ENCODE measurements around the gene MSH5. TPM values are rescaled to one million over a fixed set of nuclear protein-coding genes. Genes with fewer than 3 reads are reported as not detected.

MSH5 gene
- total RNA-seq, result 10 to 100 TPM; 17.6 to 22.0 TPM

GRCh38 chr6:31739639-31740396 is at the start of gene MSH5:
MSH5 (plus strand) TSS chr6:31740005; CDS start chr6:31740467, 462 bp downstream.

GRCh38 chr6:31702819-31703716 is 36.7 kb upstream of the MSH5 start, which contains the start of gene ABHD16A:
ABHD16A (minus strand) TSS chr6:31703324; CDS start chr6:31703281, 43 bp downstream.

DNA sequence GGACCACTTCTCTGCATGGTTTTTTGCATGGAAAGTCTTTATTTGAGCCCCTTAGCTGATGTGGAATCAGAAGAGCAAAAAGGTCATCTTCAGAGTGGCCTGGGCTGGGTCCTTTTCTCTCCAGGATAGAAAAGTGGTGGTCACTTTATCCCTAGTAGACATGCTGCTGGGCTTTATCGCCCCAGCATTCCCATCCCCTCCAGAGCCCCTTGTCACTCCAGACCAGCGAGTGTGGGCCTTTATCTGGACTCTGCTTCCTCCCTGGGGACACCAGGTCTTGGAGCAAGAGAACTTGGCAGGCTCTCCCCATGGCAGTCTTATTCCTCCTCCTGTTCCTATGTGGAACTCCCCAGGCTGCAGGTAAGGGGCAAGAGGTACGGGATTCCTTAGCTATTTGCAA is 33.2 kb upstream of the MSH5 start, which contains the start of gene LY6G6F:
LY6G6F (plus strand) TSS at position 268 of the 400 bp plus-strand sequence; CDS start at position 309, 41 bp downstream.

DNA sequence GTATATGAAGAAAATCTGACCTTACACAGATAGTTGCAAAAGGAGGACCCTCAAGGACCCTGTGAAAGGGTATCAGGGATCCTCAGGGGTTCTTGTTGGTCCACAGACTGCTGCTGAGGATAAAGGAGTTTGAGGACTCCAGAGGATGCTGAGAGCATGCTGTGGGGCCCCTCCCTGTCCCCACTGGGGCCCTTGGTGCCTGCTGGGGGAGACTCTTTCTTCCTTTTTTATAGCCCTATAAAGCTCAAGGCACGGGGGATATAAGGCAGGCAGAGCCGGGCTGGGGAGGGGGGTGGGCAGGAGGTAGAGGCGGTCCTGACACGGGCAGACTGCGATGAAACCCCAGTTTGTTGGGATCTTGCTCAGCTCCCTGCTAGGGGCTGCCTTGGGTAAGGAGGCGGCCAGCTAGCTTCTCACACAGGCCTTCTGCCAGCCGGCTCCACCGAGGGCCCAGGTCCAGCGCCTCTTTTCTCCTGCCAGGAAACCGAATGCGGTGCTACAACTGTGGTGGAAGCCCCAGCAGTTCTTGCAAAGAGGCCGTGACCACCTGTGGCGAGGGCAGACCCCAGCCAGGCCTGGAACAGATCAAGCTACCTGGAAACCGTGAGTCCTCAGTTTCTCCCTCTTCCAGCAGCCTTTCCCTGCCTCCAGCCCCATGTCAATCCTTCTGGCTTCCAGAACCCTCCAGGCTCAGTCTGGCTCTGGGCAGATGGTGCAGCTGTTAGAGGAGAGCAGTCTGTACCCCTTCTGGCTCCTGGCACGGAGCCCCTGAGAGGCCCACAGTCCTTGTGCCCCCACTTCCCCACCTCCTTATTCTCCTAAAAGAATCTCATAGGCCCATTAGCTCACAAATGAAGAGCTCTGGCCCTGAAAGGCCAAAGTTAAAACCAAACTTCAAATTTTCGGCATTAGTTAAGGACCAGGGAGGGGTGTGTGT is 24.5 kb upstream of the MSH5 start, which contains the start of gene LY6G6D:
LY6G6D (plus strand) TSS at position 327 of the 937 bp plus-strand sequence; CDS start at position 335, 8 bp downstream.

GRCh38 chr6:31721351-31722020 is 18.3 kb upstream of the MSH5 start, which contains the start of gene LY6G6C:
LY6G6C (minus strand) TSS chr6:31721746; CDS start chr6:31721679, 67 bp downstream.

DNA sequence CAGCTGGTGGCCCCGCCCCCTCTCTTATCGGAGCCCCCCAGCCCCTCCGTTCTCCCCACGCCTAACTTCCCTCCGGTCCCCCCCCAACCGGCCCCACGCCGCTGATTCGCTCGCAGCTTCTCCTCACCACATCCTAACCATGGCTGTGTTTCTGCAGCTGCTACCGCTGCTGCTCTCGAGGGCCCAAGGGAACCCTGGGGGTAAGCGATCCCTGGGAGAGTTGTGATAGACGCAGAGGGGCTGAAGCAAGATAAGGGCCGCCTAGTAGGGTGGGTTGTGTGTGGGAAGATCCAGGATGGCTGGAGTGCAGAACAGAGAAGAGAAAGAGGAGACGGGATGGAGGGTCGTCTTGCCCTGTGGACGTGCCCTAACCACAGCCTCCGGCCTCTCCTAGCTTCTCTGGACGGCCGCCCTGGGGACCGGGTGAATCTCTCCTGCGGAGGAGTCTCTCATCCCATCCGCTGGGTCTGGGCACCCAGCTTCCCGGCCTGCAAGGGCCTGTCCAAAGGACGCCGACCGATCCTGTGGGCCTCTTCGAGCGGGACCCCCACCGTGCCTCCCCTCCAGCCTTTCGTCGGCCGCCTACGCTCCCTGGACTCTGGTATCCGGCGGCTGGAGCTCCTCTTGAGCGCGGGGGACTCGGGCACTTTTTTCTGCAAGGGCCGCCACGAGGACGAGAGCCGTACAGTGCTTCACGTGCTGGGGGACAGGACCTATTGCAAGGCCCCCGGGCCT is 16.4 kb upstream of the MSH5 start, which contains the start of gene MPIG6B:
MPIG6B (plus strand) TSS at position 129 of the 735 bp plus-strand sequence; CDS start at position 140, 11 bp downstream.

DNA sequence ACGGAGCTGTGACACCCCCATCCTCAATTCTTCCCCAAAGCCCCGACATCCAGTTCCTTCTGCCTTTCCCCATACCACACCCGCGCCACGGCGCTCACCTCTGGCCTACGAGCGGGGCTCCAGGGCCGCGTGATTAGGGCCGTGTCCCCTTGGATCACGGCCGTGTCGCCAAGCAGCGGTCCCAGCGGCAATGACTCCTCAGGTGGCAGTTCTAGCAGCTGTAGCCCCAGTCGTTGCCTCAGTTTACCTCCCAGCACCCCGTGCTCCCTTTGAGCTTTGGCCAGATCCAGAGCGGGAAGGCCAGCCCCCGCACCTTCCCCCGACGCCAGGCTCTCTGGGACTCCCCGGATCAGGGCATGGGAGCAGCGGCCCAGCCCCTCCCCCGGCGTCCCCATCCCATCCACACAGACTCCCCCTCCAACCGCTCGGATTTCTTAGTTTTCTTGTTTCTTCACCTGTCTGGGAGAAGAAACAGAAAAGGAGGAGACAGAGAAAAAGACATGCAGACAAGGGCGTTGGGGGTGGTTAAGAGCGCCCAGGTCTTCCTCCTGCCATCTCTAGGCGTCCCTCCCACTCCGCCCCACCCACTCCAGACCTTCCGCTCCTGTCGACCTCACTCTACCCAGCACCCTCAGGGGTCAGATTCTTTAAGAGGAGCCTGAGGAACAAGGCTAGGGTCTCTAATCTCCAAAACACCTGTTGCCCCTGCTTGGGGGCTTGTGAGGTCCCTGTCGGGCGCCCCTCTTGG is 10.9 kb upstream of the MSH5 start, which contains the start of gene DDAH2:
DDAH2 (minus strand) TSS at position 533 of the 748 bp plus-strand sequence; CDS start at position 395, 138 bp downstream.

GRCh38 chr6:31736021-31736767 is 3.6 kb upstream of the MSH5 start, which contains the start of gene CLIC1:
CLIC1 (minus strand) TSS chr6:31736530; CDS start chr6:31736300, 230 bp downstream.

DNA sequence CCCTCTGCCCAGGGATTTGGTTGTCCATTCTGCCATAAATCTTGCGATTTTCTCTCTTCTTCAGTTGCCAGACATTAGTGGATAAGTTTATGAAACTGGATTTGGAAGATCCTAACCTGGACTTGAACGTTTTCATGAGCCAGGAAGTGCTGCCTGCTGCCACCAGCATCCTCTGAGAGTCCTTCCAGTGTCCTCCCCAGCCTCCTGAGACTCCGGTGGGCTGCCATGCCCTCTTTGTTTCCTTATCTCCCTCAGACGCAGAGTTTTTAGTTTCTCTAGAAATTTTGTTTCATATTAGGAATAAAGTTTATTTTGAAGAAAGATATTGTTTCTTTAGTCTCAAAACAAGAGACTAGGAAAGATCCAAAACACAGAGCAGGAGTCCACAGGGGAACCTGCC is 22.6 kb downstream of the MSH5 start, which contains the start of gene SAPCD1:
SAPCD1 (plus strand) TSS at position 301 of the 400 bp plus-strand sequence. CDS start 399 bp downstream, outside the sequence.

DNA sequence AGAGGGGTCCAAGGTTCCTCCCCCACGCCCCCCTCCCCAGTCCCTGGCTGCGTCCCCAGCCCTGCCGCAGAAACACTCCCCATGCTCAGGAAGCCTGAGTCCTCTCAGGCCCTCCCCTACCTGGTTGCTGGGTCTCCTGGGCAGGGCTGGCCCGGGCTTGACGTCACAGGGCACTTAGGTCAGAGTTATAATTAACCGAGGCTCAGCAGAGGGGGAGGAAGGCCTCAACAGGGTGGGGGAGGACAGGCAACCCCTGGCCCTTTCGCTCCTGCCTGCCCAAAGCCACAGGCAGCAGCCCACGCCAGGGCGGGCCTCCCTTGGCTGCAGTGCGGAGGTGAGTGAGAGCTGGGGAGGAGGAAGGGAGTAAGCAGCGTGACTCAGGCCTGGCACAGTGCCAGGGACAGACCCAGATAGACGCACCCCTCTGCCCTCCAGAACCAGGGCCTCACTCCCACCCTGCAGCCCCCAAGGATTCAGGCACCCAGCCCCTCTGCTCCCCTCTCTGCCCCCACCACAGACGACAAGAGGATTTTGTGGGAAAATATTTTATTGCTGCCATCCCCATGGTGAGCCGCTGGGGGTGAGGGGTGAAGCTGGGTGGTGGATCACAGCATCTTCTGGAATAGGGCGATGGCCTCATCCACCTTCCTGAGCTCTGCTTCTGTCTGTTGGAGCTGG is 37.3 kb downstream of the MSH5 start, which contains the start of gene VWA7:
VWA7 (minus strand) TSS at position 340 of the 678 bp plus-strand sequence. CDS start 549 bp downstream, outside the sequence.

GRCh38 chr6:31795616-31796298 is 56.0 kb downstream of the MSH5 start, which contains the start of gene VARS1:
VARS1 (minus strand) TSS chr6:31795752; CDS start chr6:31795217, 535 bp downstream.

GRCh38 chr6:31806470-31807272 is 66.9 kb downstream of the MSH5 start, which contains the start of gene LSM2:
LSM2 (minus strand) TSS chr6:31806966; CDS start chr6:31806757, 209 bp downstream.

Measured in melanocyte of skin (primary cell).